HG03280 (cell line): Measurements from ENCODE around the gene AP5M1.
A peak's percentile ranks its signal among the peaks of the same experiment; 100 is the strongest.
"Not testable (repeated sequence)": the region's sequence is repeated elsewhere in the genome, so short reads cannot be mapped to it uniquely, and the experiment has no call there.

ENCODE experiments used
- ATAC-seq: cut with Tn5 transposase; IDR thresholded peaks from one replicate; pipeline ENCODE4 v1.9.1; 2021; ENCODE audit warnings: mild to moderate bottlenecking, moderate library complexity; ENCODE audit not compliant: unreplicated experiment

The AP5M1 gene

GRCh38 chr14:57268161-57269069, at the start of gene AP5M1, which contains the start of gene EXOC5:
Gene AP5M1, plus strand, starts transcription at chr14:57268971. Its CDS starts 344 bp downstream, at chr14:57269315.
Gene EXOC5, minus strand, starts transcription at chr14:57268905. Its CDS starts 257 bp downstream, at chr14:57268648.
- peak; percentile 90 for ATAC-seq

- ATAC-seq = no peak
Measured at GRCh38 chr14:57221931-57222330, 46.8 kb upstream of the AP5M1 start.

- no peak for ATAC-seq
Measured at GRCh38 chr14:57227083-57227482, 41.7 kb upstream of the AP5M1 start.

GRCh38 chr14:57228320-57228719, 40.5 kb upstream of the AP5M1 start:
- ATAC-seq = not testable (repeated sequence)

- ATAC-seq = no peak
Measured at GRCh38 chr14:57232006-57232405, 36.8 kb upstream of the AP5M1 start.

- not testable (repeated sequence) for ATAC-seq
Measured at GRCh38 chr14:57240115-57240514, 28.7 kb upstream of the AP5M1 start.

- no peak for ATAC-seq
Measured at GRCh38 chr14:57243320-57243719, 25.5 kb upstream of the AP5M1 start.

- ATAC-seq = no peak
Measured at GRCh38 chr14:57244106-57244505, 24.7 kb upstream of the AP5M1 start.

GRCh38 chr14:57245941-57246340, 22.8 kb upstream of the AP5M1 start:
- no peak for ATAC-seq

- ATAC-seq = no peak
Measured at GRCh38 chr14:57246933-57247657, 21.7 kb upstream of the AP5M1 start.

- no peak for ATAC-seq
Measured at GRCh38 chr14:57254884-57255283, 13.9 kb upstream of the AP5M1 start.

- not testable (repeated sequence) for ATAC-seq
Measured at GRCh38 chr14:57258221-57258620, 10.6 kb upstream of the AP5M1 start.

- no peak for ATAC-seq
Measured at GRCh38 chr14:57259672-57260071, 9.1 kb upstream of the AP5M1 start.

- ATAC-seq = no peak
Measured at GRCh38 chr14:57261604-57262003, 7.2 kb upstream of the AP5M1 start.

- ATAC-seq = no peak
Measured at GRCh38 chr14:57262117-57262516, 6.7 kb upstream of the AP5M1 start.

GRCh38 chr14:57266065-57266464, 2.7 kb upstream of the AP5M1 start:
- ATAC-seq = no peak

GRCh38 chr14:57273236-57273635, 4.5 kb downstream of the AP5M1 start:
- no peak for ATAC-seq

- ATAC-seq = no peak
Measured at GRCh38 chr14:57274551-57274950, 5.8 kb downstream of the AP5M1 start.

- no peak for ATAC-seq
Measured at GRCh38 chr14:57275023-57275664, 6.4 kb downstream of the AP5M1 start.

GRCh38 chr14:57277062-57277461, 8.3 kb downstream of the AP5M1 start:
- no peak for ATAC-seq

GRCh38 chr14:57287745-57288144, 19.0 kb downstream of the AP5M1 start:
- no peak for ATAC-seq
